Upper lobe of right lung (tissue), 1 donor: Measurements from ENCODE around the gene MAPK14. TPM values are rescaled to one million over a fixed set of nuclear protein-coding genes. Genes with fewer than 3 reads are reported as not detected.

ENCODE experiments used
- ATAC-seq: fragments of 200-7000 bp; cut with Tn5 transposase; one replicate; pipeline ENCODE4 v1.9.1; 2020; ENCODE audit warnings: mild to moderate bottlenecking, moderate library complexity
- DNase-seq: peaks from one replicate; pipeline ENCODE4 v3.0.0-alpha.2; 2020
- H3K27ac ChIP-seq: fragments of 200-600 bp; one replicate; pipeline ENCODE4 v1.8.0; 2022
- H3K27me3 ChIP-seq: fragments of 200-600 bp; one replicate; pipeline ENCODE4 v1.8.0; 2022; ENCODE audit warnings: mild to moderate bottlenecking
- H3K36me3 ChIP-seq: fragments of 200-600 bp; one replicate; pipeline ENCODE4 v1.8.0; 2022
- H3K4me1 ChIP-seq: fragments of 200-600 bp; one replicate; pipeline ENCODE4 v1.8.0; 2022
- H3K4me3 ChIP-seq: fragments of 200-600 bp; one replicate; pipeline ENCODE4 v1.8.0; 2022; ENCODE audit warnings: mild to moderate bottlenecking
- H3K9me3 ChIP-seq: fragments of 200-600 bp; one replicate; pipeline ENCODE4 v1.8.0; 2022
- CTCF ChIP-seq: fragments of 200-600 bp; IDR thresholded peaks from one replicate; pipeline ENCODE4 v1.8.0; 2022; ENCODE audit warnings: antibody characterized with exemption
- intact Hi-C: fragments of 100-400 bp; cut with DNase I; formaldehyde crosslinking; loops from one replicate; pipeline ENCODE4 v1.11.0; 2022
- total RNA-seq: library from RNA; stranded (reverse); fragmentation: NEBNext Ultra II Directional; extraction: Animal tissue kit (Norgen Biotek cat#: 25700); gene quantifications from one replicate; pipeline ENCODE4 v1.2.1, GENCODE V29; 2021
- donor health status: DM: no; HTN: yes; CAD: no; lungs with severe emphysema.

The MAPK14 gene
- total RNA-seq, 1 donor from 2014 or later, result 60.6 TPM

GRCh38 chr6:36073587-36073986 lies 46.0 kb downstream of the MAPK14 start:
- Histone ChIP-seq H3K4me3 (no peak overlapping the region), H3K4me1 (peaks cover 6% of the 10 kb centered on the region), H3K36me3 (peaks cover 32% of the 10 kb centered on the region), H3K27ac (no peak overlapping the region), H3K27me3 (no peaks in the 10 kb centered on the region), H3K9me3 (no peaks in the 10 kb centered on the region)
- TF ChIP-seq CTCF, result no peak
- intact Hi-C loops, result no loop called here
- DNase-seq (no peak), ATAC-seq (no peak)

- H3K36me3 ChIP-seq, result peaks cover 51% of the 10 kb centered on the region
- intact Hi-C loops, result no loop called here
- H3K4me3 ChIP-seq, result no peak overlapping the region
- H3K27ac ChIP-seq, result no peak overlapping the region
- TF ChIP-seq CTCF, result peak; percentile 10
- no peaks in the 10 kb centered on the region for H3K27me3 ChIP-seq
- DNase-seq, result no peak
- H3K4me1 ChIP-seq, result no peaks in the 10 kb centered on the region
- no peaks in the 10 kb centered on the region for H3K9me3 ChIP-seq
- peak; percentile 47 for ATAC-seq
Observed at GRCh38 chr6:36075656-36076055, 48.0 kb downstream of the MAPK14 start.

- no peaks in the 10 kb centered on the region for H3K4me1 ChIP-seq
- H3K27ac ChIP-seq, result no peak overlapping the region
- H3K27me3 ChIP-seq, result no peaks in the 10 kb centered on the region
- no peak overlapping the region for H3K4me3 ChIP-seq
- no peaks in the 10 kb centered on the region for H3K9me3 ChIP-seq
- DNase-seq (no peak), ATAC-seq (no peak)
- intact Hi-C loops, result no loop called here
- H3K36me3 ChIP-seq, result peaks cover 59% of the 10 kb centered on the region
- no peak for TF ChIP-seq CTCF
Observed at GRCh38 chr6:36076178-36077063, 48.8 kb downstream of the MAPK14 start.

- Histone ChIP-seq H3K27me3 (no peaks in the 10 kb centered on the region), H3K36me3 (peaks cover 72% of the 10 kb centered on the region), H3K9me3 (no peaks in the 10 kb centered on the region), H3K4me3 (no peak overlapping the region), H3K27ac (no peak overlapping the region), H3K4me1 (no peaks in the 10 kb centered on the region)
- intact Hi-C loops, result no loop called here
- no peak for ATAC-seq
- TF ChIP-seq CTCF, result no peak
- DNase-seq, result no peak
Observed at GRCh38 chr6:36078159-36078558, 50.6 kb downstream of the MAPK14 start.

- Histone ChIP-seq H3K27me3 (no peaks in the 10 kb centered on the region), H3K4me3 (no peak overlapping the region), H3K36me3 (peaks cover 87% of the 10 kb centered on the region), H3K4me1 (no peaks in the 10 kb centered on the region), H3K27ac (no peak overlapping the region), H3K9me3 (no peaks in the 10 kb centered on the region)
- DNase-seq (no peak), ATAC-seq (no peak)
- TF ChIP-seq CTCF, result no peak
- intact Hi-C loops, result no loop called here
Observed at GRCh38 chr6:36079601-36080000, 52.0 kb downstream of the MAPK14 start.
